GM12878 (cell line): ENCODE measurements around the gene LAMA2. TPM values are rescaled to one million over a fixed set of nuclear protein-coding genes. Genes with fewer than 3 reads are reported as not detected.

Source experiments
- ATAC-seq: fragments of 200-7000 bp; cut with Tn5 transposase; 3 replicates; pipeline ENCODE4 v1.9.1; 2020; ENCODE audit warnings: mild to moderate bottlenecking, moderate library complexity
- BruUV-seq: library from RNA; stranded (reverse); fragments of 400-500 nt; replicated peaks from 2 replicates; lab custom pipeline; 2021; lab: Mats Ljungman, UMichigan
- CTCF ChIA-PET: fragments of 300-600 bp; sonication (Branson Sonifier 250); formaldehyde crosslinking; extraction: SDS; loops from one replicate; lab custom pipeline; 2021; ENCODE audit warnings: inconsistent platforms; lab: Yijun Ruan, JAX
- POLR2A ChIA-PET: fragments of 350-600 bp; formaldehyde crosslinking; extraction: SDS; loops from one replicate; lab custom pipeline; 2021; ENCODE audit warnings: inconsistent platforms; lab: Charles Lee
- RAD21 ChIA-PET: fragments of 300-600 bp; sonication (Branson Sonifier 250); formaldehyde crosslinking; loops from one replicate; lab custom pipeline; 2023; ENCODE audit warnings: antibody characterized with exemption; ENCODE audit not compliant: unreplicated experiment; lab: Charles Lee
- SMC1A ChIA-PET: fragments of 300-600 bp; sonication (Branson Sonifier 250); formaldehyde crosslinking; loops from one replicate; lab custom pipeline; 2023; ENCODE audit not compliant: unreplicated experiment, uncharacterized antibody; lab: Charles Lee
- DNase-seq: peaks from one replicate; pipeline ENCODE4 v3.0.0-alpha.2; 2011; ENCODE audit warnings: low read depth, low spot score
- FAIRE-seq: peaks from 3 replicates; lab custom pipeline; 2011; peaks lifted over from hg19 to GRCh38; lab: Jason Lieb, UNC
- H2AFZ ChIP-seq: 2 replicates; pipeline ENCODE4 v1.6.0; 2011; ENCODE audit warnings: low read depth, low read length, control low read depth; ENCODE audit not compliant: control insufficient read depth
- H3K27ac ChIP-seq: 2 replicates; pipeline ENCODE4 v1.5.1; 2011; ENCODE audit warnings: control low read depth; ENCODE audit not compliant: control insufficient read depth, insufficient read depth
- H3K27me3 ChIP-seq, 2 experiments: replicated peaks in 1 of 2; 2 replicates each; pipeline versions ENCODE4 v1.6.0 to v1.6.1; 2011; ENCODE audit warnings: low read length in 1 of 2; ENCODE audit not compliant: control insufficient read depth in 2 of 2, insufficient read depth in 2 of 2
- H3K36me3 ChIP-seq, 2 experiments: 2 replicates each; pipeline ENCODE4 v1.5.1; 2011; ENCODE audit warnings: low read length in 1 of 2; ENCODE audit not compliant: control insufficient read depth in 2 of 2, insufficient read depth in 2 of 2
- H3K4me1 ChIP-seq: 2 replicates; pipeline ENCODE4 v1.6.1; 2011; ENCODE audit warnings: mild to moderate bottlenecking, low read length, moderate library complexity, mixed read lengths; ENCODE audit not compliant: control insufficient read depth, insufficient read depth
- H3K4me2 ChIP-seq: 2 replicates; pipeline ENCODE4 v1.6.0; 2011; ENCODE audit warnings: control low read depth; ENCODE audit not compliant: control insufficient read depth, insufficient read depth
- H3K4me3 ChIP-seq: fragments of 200-600 bp; sonication (generic); 2 replicates; pipeline ENCODE4 v1.5.1; 2016
- H3K79me2 ChIP-seq: 2 replicates; pipeline ENCODE4 v1.6.0; 2011; ENCODE audit warnings: low read length; ENCODE audit not compliant: control insufficient read depth, insufficient read depth
- H3K9ac ChIP-seq: 2 replicates; pipeline ENCODE4 v1.8.0; 2011; ENCODE audit warnings: low read length, control low read depth, mixed read lengths; ENCODE audit not compliant: control insufficient read depth, insufficient read depth
- H3K9me3 ChIP-seq: replicated peaks from 3 replicates; pipeline ENCODE4 v1.5.1; 2011; ENCODE audit warnings: mild to moderate bottlenecking, low read length; ENCODE audit not compliant: control insufficient read depth, insufficient read depth
- H4K20me1 ChIP-seq: 2 replicates; pipeline ENCODE4 v1.6.0; 2011; ENCODE audit not compliant: control insufficient read depth, insufficient read depth
- ATF2 ChIP-seq: IDR thresholded peaks from 2 replicates; pipeline ENCODE4 v1.6.1; 2012; ENCODE audit warnings: low read length, inconsistent platforms
- EGR1 ChIP-seq, 2 experiments: IDR thresholded peaks; 1 replicate in 1 of 2; 2 replicates in 1 of 2; pipeline ENCODE4 v1.6.1; 2011 to 2012; ENCODE audit warnings: low read depth in 2 of 2, low read length in 2 of 2, borderline replicate concordance in 1 of 2, mild to moderate bottlenecking in 1 of 2, moderate library complexity in 1 of 2
- POLR2A ChIP-seq: IDR thresholded peaks from 2 replicates; pipeline ENCODE4 v1.6.1; 2011; ENCODE audit warnings: low read depth, mild to moderate bottlenecking, low read length
- SMAD1 ChIP-seq: fragments of 450-650 bp; IDR thresholded peaks from 2 replicates; pipeline ENCODE4 v1.6.1; 2018; ENCODE audit warnings: mild to moderate bottlenecking, low read depth; ENCODE audit not compliant: partially characterized antibody
- TARDBP ChIP-seq: IDR thresholded peaks from 2 replicates; pipeline ENCODE4 v1.6.1; 2016; ENCODE audit warnings: borderline replicate concordance
- TBL1XR1 ChIP-seq: IDR thresholded peaks from 2 replicates; pipeline ENCODE4 v1.6.1; 2012; ENCODE audit warnings: low read depth, low read length, improper control_type of control experiment
- ZNF622 ChIP-seq: fragments of 450-650 bp; IDR thresholded peaks from 2 replicates; pipeline ENCODE4 v1.6.1; 2017; ENCODE audit warnings: mild to moderate bottlenecking, inconsistent platforms
- WGBS: methylation state at CpG from one replicate; pipeline ENCODE4 v1.1.6; 2016; ENCODE audit warnings: low lambda C conversion rate; ENCODE audit not compliant: insufficient replicate concordance, insufficient coverage; ENCODE audit errors: missing lambda C conversion rate; 5-methylcytosine and 5-hydroxymethylcytosine counted together
- in situ Hi-C: fragments of 300-500 bp; cut with MboI; formaldehyde crosslinking; loops from 9 replicates; pipeline ENCODE4 v1.14.3; 2018; ENCODE audit warnings: mixed read lengths
- intact Hi-C: fragments of 100-400 bp; cut with micrococcal nuclease; formaldehyde crosslinking; loops from one replicate; pipeline ENCODE4 v1.14.2; 2022; ENCODE audit not compliant: unreplicated experiment
- polyA plus RNA-seq, 11 experiments: library from polyadenylated mRNA; depleted of rRNA in 4 of 11; unstranded in 6 of 11; stranded (reverse) in 5 of 11; fragments of >200 nt; fragmentation: Nextera tagmentation in 4 of 11; fragmentation: Illumina TruSeq in 1 of 11; extraction: Ambion mirVana in 4 of 11; extraction: Trizol in 1 of 11; gene quantifications; 1 replicate in 1 of 11; 2 replicates in 10 of 11; pipeline versions ENCODE4 v1.2.1 to v1.2.3, GENCODE V29; 2011 to 2016; ENCODE audit warnings: inconsistent platforms in 2 of 11, missing spikeins in 2 of 11, low read depth in 1 of 11
- total RNA-seq, 4 experiments: library from RNA; depleted of rRNA in 3 of 4; stranded (reverse); fragments of >200 nt in 3 of 4; fragmentation: Illumina TruSeq in 1 of 4; extraction: Trizol in 1 of 4; gene quantifications; 2 replicates each; pipeline versions ENCODE4 v1.2.1 to v1.2.3, GENCODE V29; 2013 to 2021
- TF ChIP-seq, protein P1 (sequence below): fragments of 450-650 bp; formaldehyde crosslinking; IDR thresholded peaks from 2 replicates; pipeline ENCODE4 v1.5.0; 2022; ENCODE audit warnings: mild to moderate bottlenecking, missing genetic modification characterization
- TF ChIP-seq, protein P2 (sequence below): fragments of 450-650 bp; IDR thresholded peaks from 2 replicates; pipeline ENCODE4 v1.6.1; 2016; ENCODE audit warnings: mild to moderate bottlenecking, moderate library complexity, borderline replicate concordance
- TF ChIP-seq, protein P3 (sequence below): IDR thresholded peaks from 2 replicates; pipeline ENCODE4 v1.6.1; 2011; ENCODE audit warnings: low read depth, low read length, improper control_type of control experiment, borderline replicate concordance

The LAMA2 gene
- total and polyA plus RNA-seq, 10 of the 15 experiments (the other 5 are each of a cell fraction or from before 2014, with no cell fraction given): 0.04 to 2.0 (median 0.37) TPM; not detected in 1

DNA sequence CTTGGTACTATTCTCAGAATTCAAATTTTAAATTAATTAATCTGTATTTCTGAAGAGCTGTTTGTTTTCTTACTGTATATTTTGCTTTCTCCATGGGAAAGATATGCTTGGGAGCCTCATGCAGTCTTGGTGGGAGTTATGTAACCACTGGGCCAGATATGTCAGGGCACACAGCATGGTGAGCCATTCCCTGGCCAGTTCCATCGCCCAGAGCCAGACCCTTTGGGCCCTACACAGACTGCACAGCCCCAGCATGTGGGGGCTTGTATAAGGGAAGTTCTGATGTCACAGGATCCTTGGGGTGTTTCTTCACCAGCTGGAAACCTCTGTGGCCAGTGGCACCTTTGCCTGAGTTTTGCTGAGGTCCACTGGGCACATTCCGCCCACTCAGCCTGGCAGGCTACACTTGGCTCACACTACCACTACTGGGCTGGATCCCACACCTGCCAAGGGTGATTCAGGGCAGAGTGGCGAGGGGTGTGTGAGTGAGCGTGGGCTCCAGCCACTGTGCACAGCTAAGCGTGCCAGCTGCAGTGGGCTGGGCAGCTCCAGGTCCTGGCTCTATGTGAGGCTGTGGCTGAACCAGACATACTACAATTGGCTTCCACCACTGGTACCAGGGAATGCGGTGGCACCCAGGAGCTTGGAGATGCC, 533.5 kb downstream of the LAMA2 start (continued):
- TF ChIP-seq, protein P1, sequence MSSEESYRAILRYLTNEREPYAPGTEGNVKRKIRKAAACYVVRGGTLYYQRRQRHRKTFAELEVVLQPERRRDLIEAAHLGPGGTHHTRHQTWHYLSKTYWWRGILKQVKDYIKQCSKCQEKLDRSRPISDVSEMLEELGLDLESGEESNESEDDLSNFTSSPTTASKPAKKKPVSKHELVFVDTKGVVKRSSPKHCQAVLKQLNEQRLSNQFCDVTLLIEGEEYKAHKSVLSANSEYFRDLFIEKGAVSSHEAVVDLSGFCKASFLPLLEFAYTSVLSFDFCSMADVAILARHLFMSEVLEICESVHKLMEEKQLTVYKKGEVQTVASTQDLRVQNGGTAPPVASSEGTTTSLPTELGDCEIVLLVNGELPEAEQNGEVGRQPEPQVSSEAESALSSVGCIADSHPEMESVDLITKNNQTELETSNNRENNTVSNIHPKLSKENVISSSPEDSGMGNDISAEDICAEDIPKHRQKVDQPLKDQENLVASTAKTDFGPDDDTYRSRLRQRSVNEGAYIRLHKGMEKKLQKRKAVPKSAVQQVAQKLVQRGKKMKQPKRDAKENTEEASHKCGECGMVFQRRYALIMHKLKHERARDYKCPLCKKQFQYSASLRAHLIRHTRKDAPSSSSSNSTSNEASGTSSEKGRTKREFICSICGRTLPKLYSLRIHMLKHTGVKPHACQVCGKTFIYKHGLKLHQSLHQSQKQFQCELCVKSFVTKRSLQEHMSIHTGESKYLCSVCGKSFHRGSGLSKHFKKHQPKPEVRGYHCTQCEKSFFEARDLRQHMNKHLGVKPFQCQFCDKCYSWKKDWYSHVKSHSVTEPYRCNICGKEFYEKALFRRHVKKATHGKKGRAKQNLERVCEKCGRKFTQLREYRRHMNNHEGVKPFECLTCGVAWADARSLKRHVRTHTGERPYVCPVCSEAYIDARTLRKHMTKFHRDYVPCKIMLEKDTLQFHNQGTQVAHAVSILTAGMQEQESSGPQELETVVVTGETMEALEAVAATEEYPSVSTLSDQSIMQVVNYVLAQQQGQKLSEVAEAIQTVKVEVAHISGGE (CRISPR knock-in tag): no peak
- no peak for TF ChIP-seq SMAD1
- TF ChIP-seq ATF2: no peak
- TF ChIP-seq TBL1XR1: no peak
- no peak for TF ChIP-seq POLR2A
- TF ChIP-seq, all 136 proteins: peak for 0

DNA sequence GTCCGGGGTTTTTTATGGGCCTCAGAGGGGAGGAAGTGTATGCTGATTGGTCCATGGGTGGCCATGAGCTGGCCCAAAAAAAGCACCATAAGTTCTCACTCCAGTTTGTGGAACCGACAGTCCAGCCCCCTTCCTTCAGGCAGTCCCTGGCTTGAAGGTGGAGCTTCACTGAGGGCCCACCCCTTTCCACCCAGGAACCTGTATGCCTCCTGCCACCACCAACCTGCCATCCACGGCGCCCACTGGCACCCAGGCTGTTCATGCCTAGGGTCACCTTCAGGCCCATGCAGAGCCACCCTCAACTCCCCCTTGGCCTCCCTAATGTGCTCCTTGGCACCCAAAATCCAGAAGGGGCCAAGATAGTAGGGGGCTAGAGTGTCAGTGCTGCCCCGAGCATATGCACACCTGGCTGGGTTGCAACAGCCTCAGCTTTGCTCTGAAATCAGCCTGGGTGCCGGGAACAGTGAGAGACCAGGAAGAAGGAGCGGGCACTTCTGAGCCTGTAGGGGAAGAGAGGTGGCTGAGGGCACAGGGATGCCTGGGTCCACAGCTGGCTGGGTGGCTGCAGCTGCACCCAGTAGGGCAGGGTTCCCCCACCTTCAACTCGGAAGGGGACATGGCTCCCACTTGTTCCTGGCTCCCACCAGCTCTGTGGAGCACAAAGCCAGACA, 534.6 kb downstream of the LAMA2 start:
- ATAC-seq (no peak), FAIRE-seq (no peak)
- intact Hi-C loops: no loop called here
- TF ChIP-seq, protein P2, sequence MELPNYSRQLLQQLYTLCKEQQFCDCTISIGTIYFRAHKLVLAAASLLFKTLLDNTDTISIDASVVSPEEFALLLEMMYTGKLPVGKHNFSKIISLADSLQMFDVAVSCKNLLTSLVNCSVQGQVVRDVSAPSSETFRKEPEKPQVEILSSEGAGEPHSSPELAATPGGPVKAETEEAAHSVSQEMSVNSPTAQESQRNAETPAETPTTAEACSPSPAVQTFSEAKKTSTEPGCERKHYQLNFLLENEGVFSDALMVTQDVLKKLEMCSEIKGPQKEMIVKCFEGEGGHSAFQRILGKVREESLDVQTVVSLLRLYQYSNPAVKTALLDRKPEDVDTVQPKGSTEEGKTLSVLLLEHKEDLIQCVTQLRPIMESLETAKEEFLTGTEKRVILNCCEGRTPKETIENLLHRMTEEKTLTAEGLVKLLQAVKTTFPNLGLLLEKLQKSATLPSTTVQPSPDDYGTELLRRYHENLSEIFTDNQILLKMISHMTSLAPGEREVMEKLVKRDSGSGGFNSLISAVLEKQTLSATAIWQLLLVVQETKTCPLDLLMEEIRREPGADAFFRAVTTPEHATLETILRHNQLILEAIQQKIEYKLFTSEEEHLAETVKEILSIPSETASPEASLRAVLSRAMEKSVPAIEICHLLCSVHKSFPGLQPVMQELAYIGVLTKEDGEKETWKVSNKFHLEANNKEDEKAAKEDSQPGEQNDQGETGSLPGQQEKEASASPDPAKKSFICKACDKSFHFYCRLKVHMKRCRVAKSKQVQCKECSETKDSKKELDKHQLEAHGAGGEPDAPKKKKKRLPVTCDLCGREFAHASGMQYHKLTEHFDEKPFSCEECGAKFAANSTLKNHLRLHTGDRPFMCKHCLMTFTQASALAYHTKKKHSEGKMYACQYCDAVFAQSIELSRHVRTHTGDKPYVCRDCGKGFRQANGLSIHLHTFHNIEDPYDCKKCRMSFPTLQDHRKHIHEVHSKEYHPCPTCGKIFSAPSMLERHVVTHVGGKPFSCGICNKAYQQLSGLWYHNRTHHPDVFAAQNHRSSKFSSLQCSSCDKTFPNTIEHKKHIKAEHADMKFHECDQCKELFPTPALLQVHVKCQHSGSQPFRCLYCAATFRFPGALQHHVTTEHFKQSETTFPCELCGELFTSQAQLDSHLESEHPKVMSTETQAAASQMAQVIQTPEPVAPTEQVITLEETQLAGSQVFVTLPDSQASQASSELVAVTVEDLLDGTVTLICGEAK: no peak
- no peak for TF ChIP-seq EGR1 (IDR thresholded peaks at IDR 0.05; ENCODE audit: borderline replicate concordance in 1 of 2, low read depth in 2 of 2, low read length in 2 of 2)
- no peak for TF ChIP-seq TARDBP
- TF ChIP-seq, protein P3, sequence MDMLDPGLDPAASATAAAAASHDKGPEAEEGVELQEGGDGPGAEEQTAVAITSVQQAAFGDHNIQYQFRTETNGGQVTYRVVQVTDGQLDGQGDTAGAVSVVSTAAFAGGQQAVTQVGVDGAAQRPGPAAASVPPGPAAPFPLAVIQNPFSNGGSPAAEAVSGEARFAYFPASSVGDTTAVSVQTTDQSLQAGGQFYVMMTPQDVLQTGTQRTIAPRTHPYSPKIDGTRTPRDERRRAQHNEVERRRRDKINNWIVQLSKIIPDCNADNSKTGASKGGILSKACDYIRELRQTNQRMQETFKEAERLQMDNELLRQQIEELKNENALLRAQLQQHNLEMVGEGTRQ: no peak
- TF ChIP-seq ZNF622: no peak

More for the DNA sequence above, 534.6 kb downstream of the LAMA2 start:
- no peaks in the 10 kb centered on the region for H3K9me3 ChIP-seq
- no peak overlapping the region for H2AFZ ChIP-seq
- no TSS peak for BruUV-seq
- no peaks in the 10 kb centered on the region for H4K20me1 ChIP-seq
- in situ Hi-C loops: no loop called here
- POLR2A ChIA-PET: no interaction called here
- H3K4me2 ChIP-seq: no peak overlapping the region
- H3K36me3 ChIP-seq: no peaks in the 10 kb centered on the region
- H3K4me1 ChIP-seq: no peaks in the 10 kb centered on the region
- no peaks in the 10 kb centered on the region for H3K79me2 ChIP-seq
- no peak for DNase-seq
- RAD21 ChIA-PET: no interaction called here
- peaks cover 0 to 3% of the 10 kb centered on the region in 2 experiments; a peak in 3 of 4 replicates for H3K27me3 ChIP-seq
- 22% methylated on average over 8 of the region's 8 CpGs for WGBS
- CTCF ChIA-PET: no interaction called here
- SMC1A ChIA-PET: interaction anchor here (0.7 kb wide), 1 partner anchor 339 kb away, joined by 3 read pairs; no protein-coding TSS in a partner anchor
- H3K27ac ChIP-seq: no peak overlapping the region
- no peak overlapping the region for H3K9ac ChIP-seq
- H3K4me3 ChIP-seq: no peak overlapping the region
